HG03558 (cell line): ENCODE measurements around the gene ZBTB44.
"Not testable (repeated sequence)": the region's sequence is repeated elsewhere in the genome, so short reads cannot be mapped to it uniquely, and the experiment has no call there.

Source experiments
- ATAC-seq: cut with Tn5 transposase; IDR thresholded peaks from one replicate; pipeline ENCODE4 v1.9.1; 2021; ENCODE audit warnings: moderate number of reproducible peaks; ENCODE audit not compliant: unreplicated experiment; ENCODE audit errors: extremely low read depth

ZBTB44 gene

DNA sequence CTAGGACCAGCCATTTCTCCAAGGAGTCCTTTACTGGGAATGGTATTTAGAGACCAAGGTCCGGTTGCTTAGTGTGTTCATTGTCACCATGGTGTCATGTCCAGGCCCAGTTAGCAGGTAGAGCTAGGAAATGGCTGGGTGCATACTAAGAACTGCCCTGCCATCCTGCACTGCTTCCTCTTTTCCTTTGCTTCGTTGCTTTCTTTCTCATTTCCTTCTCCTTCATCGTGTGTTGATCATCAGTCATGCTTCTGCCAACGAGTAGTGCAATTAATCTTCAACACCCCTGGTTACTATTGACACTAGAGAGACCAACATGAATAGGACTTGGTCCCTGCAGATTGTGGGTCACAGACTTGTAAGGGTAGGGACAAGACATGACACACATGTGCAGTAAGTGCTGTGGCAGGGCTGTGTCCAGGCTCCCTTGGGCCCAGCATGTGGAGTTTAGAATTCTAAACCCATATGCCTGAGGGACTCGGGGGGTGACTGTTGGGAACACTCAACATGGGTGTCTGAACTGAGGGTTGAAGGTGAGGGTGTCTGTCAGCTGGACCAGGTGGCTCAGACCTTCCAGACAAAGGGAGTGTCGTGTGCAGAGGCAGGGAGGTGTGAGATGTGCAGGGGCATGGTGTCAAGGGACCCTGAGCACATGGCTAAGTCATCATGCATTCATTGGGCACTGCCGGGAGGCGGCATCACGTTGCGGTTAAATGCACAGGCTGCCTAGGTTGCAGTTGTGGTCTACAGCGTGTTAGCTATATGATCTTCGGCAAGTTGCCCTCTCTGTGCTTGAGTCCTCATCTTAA is 112.5 kb downstream of the ZBTB44 start:
- ATAC-seq = no peak

DNA sequence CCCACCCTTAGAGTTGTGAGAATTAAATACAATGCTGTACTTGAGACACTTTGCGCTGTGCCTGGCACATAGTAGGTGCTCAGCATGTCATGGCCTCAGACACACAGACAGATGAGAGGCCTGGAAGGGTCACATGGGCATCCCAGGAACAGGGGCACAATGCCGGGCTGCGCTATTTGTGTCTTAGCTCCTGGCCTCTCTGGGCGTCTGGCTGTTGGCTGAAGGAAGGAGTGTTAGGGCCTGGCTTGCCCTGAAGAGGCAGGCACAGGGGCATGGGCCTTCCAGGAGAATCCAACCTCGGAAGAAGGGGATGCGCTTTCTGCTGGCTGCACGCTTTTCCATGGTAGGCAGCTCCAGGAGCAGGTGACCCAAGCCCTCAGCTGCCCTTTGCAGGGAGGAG is 113.7 kb downstream of the ZBTB44 start:
- no peak for ATAC-seq

DNA sequence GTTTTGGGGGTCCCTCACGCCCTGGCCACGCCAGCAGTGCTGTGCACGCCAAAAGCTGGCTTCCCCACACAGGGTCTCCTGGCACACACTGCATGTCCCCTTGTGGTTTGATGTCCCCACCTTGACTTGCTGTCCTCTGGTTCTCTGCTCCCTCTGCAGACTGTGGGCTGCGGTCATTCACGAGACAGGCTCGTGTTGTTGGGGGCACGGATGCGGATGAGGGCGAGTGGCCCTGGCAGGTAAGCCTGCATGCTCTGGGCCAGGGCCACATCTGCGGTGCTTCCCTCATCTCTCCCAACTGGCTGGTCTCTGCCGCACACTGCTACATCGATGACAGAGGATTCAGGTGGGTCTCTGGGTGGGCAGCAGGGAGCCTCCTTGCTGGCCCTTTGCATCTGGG is 114.9 kb downstream of the ZBTB44 start:
- no peak for ATAC-seq

DNA sequence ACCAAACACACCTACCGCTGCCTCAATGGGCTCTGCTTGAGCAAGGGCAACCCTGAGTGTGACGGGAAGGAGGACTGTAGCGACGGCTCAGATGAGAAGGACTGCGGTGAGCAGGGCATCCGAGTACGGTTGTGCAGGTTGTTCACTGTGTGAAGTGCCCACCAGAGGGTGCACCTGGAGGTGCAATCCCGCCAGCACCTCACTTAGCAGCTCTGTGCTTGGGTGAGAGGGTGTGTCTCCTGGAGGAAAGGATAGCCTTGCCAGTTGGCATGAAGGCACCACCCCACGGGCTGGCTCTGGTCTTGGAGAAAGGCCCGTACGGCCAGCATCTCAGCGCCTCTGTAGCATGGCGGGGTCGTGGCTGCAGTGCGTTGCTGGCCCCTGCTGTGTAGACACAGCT is 115.8 kb downstream of the ZBTB44 start:
- ATAC-seq = no peak

DNA sequence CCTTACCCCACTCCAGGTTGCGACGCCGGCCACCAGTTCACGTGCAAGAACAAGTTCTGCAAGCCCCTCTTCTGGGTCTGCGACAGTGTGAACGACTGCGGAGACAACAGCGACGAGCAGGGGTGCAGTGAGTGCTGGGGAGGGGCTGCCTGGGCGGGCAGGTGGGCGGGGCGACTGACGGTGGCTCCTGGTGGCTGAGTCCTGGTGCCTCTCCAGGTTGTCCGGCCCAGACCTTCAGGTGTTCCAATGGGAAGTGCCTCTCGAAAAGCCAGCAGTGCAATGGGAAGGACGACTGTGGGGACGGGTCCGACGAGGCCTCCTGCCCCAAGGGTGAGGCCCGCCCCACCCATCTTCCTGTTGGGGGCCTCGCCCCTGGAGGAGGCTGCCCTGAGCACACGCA is 116.4 kb downstream of the ZBTB44 start:
- no peak for ATAC-seq

DNA sequence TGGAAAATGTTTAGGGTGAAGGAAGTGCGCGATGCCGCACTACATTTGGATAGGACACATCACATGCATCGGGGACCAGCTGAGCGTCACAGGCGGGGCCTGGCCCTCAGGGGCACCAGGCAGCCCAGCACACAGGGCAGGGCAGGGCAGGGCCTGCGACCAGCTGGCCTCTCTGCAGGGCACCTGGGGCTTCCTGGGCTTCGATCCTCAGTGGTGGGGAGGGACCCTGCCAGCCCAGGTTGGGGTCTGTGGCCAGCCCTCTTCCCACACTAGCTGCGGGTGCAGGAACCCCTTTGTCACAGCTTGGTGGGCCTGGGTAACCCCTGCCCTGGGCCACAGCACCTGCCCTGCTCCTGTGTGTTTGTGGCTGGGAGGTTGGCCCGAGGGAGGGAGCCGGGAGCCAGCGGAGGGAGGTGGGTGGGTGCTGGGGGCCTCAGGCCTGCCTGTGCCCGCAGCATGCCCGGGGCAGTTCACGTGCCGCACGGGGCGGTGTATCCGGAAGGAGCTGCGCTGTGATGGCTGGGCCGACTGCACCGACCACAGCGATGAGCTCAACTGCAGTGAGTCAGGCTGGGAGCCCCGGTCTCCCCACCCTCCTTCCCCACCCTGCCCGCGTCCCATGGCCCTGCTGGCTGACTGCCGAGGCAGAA is 117.2 kb downstream of the ZBTB44 start:
- ATAC-seq = no peak

DNA sequence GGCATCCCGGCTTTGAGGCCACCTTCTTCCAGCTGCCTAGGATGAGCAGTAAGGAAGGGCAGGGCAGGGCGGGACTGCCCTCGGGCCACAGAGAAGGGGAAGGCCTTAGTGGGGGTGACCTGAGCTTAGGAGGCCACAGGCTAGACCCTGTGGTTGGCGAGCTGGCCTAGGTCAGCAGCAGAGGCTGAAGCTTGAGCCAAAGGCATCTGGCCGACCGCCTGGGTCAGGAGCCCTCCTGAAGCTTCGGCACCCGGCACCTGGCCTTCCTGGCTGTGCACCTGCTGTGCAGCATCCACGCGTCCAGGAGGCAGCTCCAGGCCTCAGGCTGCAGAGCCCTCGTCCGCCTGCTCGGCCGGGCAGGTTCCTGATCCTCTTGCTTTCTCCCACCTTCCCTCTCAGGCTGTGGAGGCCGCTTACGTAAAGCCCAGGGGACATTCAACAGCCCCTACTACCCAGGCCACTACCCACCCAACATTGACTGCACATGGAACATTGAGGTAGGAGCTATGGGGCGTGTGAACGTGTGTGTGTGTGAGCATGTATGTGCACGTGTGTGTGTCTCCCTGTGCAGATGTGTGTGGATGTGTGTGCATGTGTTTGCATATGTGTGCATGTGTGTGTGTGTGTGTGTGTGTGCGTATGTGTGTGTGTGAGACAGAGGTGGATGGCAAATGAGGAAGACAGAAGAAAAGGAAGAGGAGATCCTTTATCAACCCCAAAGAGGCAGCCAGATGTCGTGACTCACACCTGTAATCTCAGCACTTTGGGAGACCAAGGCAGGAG is 120.3 kb downstream of the ZBTB44 start:
- no peak for ATAC-seq

DNA sequence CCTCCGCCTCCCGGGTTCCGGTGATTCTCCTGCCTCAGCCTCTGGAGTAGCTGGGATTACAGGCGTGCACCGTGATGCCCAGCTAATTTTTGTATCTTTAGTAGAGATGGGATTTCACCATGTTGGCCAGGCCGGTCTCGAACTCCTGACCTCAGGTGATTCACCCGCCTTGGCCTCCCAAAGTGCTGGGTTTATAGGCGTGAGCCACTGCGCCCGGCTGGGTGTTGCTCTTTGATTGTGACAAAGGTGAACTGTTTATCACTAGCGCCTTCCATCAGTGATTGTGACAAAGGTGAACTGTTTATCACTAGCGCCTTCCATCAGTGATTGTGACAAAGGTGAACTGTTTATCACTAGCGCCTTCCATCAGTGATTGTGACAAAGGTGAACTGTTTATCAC is 121.2 kb downstream of the ZBTB44 start:
- not testable (repeated sequence) for ATAC-seq

DNA sequence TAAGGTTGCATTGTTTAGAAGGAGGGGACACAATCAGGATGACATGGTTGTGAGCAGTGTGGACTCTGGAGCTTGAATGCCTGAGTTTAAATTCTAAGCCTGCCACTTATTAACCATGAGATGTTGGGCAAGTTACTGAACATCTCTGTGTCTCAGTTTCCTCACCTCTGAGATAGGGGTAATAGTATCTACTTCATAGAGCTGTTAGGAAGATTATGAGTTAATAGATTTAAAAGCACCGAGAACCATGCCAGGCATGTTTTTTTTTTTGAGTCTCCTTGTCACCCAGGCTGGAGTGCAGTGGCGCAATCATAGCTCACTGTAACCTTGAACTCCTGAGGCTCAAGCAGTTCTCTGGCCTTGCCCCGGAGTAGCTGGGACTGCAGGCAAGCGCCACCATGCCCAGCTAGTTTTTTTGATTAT is 121.9 kb downstream of the ZBTB44 start:
- no peak for ATAC-seq

DNA sequence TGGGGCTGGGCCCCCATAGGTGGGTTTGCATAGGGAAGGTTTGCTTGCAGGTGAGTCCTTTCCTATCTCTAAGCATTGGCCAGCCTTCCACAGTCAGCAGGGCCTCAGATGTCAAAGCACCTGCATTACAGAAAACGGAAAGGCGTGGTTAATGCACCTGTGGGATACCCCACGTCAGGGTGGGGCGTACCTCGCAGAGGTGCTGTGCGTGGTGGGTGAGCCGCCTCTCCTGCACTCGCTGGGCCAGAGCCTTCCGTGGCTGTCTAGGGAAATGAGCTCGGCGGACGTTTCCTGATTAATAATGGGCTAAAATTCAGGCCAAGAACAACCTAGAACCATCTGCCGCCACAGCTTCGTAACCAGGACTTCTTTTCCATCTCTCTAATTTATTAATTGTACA is 122.8 kb downstream of the ZBTB44 start:
- no peak for ATAC-seq

DNA sequence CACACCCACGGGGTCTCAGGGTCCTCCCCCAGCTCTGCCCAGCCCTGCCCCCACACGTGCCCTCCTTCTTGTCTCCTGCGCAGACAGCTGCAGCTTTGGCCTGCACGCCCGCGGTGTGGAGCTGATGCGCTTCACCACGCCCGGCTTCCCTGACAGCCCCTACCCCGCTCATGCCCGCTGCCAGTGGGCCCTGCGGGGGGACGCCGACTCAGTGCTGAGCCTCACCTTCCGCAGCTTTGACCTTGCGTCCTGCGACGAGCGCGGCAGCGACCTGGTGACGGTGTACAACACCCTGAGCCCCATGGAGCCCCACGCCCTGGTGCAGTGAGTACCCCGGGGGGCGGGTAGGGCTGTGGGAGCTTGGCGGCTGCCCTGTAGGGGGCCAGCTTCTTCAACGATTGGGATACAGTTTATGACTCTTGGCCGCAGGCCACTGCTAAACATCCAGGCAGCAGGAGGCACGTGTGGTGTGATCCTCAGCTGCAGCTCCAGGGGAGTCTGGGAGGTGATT is 124.3 kb downstream of the ZBTB44 start:
- no peak for ATAC-seq

DNA sequence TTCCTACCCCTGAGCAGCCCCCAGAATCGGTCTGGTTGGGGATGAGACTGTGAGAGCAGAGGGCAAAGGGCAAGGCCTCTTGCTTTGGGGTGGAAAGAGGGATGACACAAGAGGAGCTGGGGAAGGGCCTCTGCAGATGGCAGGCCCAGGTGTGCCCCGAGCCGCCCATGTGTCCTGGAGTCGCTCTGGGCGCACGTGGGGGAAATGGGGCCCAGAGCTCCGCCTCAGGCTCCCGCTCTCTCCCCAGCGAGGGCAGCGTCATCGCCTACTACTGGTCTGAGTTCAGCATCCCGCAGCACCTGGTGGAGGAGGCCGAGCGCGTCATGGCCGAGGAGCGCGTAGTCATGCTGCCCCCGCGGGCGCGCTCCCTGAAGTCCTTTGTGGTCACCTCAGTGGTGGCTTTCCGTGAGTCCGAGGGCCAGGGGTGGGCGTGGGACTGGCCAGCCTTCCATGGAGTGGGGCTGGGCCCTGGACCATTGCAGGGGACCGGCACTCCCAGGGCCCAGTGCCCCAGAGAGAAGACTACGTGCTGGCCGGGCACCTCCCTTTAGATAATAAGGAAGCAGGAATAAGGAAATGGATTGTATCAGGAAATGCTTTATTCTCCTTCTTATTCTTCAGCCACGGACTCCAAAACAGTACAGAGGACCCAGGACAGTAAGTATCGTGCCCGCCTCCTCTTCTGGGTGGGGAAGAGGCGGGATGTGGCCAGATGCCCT is 125.1 kb downstream of the ZBTB44 start:
- no peak for ATAC-seq

DNA sequence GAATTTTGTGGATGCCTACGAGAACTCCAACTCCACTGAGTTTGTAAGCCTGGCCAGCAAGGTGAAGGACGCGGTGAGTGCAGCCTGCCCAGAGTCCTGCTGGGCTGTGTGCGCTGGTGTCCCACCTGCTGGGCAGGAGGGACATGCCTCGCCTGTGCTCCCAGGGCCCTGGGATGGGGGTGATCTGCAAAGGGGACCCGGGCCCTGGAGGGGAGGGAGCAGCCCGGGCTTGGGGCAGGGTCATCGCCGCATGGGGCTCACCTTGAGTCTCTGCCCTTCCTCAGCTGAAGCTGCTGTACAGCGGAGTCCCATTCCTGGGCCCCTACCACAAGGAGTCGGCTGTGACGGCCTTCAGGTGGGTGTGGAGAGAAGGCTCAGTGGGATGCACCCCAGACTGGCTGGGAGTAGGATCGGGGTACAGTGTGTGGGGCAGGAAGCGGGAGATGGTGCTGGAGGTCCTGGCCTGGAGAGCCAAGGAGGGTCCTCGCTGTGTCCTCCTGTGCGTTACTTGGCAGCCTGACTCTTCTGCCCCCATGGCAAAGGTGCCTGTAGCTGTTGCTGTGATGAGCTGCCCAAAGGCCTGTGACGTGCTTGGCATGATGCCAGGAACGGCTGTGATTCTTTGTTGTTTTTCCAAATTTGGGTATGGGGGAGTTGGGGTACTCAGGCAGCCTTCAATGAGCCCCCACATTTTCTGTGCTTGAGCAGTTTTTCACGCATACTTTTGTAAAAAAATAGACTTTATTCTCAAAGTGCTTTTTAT is 126.0 kb downstream of the ZBTB44 start:
- no peak for ATAC-seq

DNA sequence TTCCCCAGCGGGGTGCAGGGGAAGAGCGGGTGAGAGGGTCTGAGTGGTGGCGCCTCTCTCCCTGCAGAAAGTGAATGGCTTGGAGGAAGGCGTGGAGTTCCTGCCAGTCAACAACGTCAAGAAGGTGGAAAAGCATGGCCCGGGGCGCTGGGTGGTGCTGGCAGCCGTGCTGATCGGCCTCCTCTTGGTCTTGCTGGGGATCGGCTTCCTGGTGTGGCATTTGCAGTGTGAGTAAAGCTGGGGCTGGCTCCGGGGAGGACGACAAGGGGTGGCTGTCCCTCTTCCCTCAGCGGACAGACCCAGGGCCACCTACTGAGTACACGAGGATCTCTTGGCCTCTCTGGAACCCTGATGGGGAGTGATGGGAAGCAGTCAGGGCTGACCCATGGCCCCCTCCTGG is 126.7 kb downstream of the ZBTB44 start:
- no peak for ATAC-seq

DNA sequence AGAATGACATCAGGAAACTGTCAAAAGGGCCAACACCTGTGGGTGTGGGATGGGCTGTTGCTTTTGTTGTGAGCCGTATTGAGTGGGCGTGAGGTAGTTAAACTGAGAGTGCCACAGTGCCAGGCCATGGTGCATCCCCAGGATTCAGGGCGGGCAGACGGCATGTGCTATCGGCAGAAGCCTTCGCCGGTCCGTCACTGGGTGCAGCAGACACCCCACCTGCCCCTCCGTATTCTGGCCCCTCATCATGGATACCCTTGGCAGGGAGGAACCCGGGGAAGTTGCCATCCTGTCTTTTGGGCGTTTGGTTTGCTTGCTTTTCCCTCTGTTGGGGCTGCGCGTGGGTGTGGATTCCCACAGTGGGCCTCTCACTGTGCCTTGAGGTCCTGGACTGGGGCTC is 127.6 kb downstream of the ZBTB44 start:
- ATAC-seq = no peak

DNA sequence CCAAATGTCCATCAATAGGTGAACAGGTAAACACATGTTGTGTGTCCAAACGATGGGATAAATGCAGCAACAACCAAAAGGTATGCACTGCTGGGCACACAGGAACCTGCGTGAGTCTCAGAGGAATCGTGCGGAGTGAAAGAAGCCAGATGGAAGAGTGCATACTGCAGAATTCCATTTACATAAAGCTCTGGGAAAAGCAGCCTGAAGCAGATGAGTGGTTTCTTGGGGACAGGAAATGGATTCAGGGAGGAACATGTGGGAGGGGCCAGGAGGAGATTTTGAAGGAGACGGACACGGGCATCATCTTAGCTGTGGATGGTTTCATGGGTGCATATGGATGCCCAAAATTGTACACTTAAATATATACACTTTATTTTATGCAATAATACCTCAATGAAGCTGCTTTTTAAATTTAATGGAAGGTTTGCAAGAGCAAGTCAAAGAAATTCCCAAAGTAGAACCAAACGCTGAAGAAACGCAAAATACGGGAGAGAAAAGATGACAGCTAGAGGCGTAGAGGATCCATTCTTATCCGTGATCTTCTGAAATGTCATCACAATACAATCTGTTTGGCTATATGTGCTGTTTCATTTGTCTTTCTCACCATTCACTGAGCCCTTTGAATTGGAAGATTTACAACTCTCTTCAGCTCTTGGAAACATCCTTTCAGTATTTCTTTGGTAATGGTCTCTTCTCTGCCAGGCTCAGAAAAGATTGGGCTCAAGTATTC is 130.7 kb downstream of the ZBTB44 start:
- no peak for ATAC-seq

DNA sequence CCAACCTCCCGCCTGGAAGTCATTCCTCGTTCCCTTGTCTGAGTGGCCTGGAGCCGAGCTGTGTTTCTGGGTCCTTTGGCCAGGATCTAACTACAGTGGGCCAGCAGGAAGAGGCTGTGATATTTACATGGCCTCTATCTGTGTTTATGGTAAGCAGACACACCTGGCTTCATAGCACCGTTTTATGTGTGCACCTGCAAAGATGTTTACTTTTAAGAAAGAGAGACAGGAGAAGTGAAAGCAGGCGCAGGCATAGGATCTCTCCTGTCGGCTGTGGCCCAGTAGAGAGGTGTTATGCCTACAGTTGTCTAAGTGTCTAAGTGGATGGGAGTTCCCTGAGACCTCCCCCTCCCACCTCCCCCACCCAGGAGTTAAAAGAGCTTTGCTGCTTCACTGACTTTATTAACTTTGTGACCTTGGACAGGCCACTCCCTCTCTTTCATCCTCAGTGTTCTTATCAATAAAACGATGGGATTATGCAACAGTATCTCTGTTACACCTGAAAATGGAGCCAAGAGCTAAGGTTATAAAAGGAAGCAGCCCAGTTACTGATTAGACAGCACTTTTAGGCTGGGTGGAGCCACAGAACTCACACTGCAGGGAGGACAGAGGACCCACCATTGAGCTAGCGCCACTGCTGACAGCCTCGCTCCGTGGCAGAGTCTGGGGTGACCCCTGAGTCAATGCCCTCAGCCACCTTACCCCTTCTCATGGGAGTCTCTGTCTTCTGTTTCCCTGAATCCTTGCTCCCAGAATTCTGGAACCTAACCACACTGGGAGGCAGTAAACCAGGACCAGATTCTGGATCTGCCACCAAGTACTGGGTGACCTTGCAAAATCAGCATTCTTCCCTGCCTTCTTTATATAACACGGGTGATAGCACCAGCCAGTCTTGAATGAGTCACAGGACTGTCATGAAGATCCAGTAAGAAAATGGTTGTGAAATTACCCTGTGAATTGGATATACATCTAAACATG is 133.1 kb downstream of the ZBTB44 start:
- ATAC-seq = no peak

DNA sequence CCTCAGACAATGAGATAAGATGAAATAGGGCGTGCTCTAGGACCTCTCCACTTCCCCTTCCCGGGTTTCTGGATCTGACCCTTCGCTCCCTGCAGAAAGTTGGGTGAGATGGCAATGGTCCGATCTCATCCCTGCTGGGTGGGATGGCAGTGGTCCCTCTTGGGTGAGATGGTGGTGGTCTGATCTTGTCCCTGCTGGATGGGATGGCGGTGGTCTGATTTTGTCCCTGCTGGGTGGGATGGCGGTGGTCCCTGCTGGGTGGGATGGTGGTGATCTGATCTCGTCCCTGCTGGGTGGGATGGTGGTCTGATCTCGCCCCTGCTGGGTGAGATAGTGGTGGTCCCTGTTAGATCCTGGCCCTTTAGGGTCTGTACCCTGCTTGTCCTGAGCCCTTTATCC is 133.8 kb downstream of the ZBTB44 start:
- ATAC-seq = no peak
